OCI-LY7 (cell line): ENCODE measurements around the gene ZNF335. TPM values are rescaled to one million over a fixed set of nuclear protein-coding genes. Genes with fewer than 3 reads are reported as not detected.

Experiments
- BruUV-seq: library from RNA; stranded (reverse); fragments of 400-500 nt; replicated peaks from 2 replicates; lab custom pipeline; 2021; lab: Mats Ljungman, UMichigan
- CTCF ChIA-PET: fragments of 300-600 bp; sonication (Branson Sonifier 250); formaldehyde crosslinking; loops from one replicate; lab custom pipeline; 2022; ENCODE audit warnings: antibody characterized with exemption; ENCODE audit not compliant: unreplicated experiment; lab: Charles Lee
- POLR2A ChIA-PET: fragments of 300-600 bp; sonication (Branson Sonifier 250); formaldehyde crosslinking; loops from one replicate; lab custom pipeline; 2022; ENCODE audit warnings: antibody characterized with exemption; lab: Charles Lee
- DNase-seq: peaks from one replicate; pipeline ENCODE4 v3.0.0-alpha.2; 2015; ENCODE audit warnings: low spot score
- H2AFZ ChIP-seq: fragments of 200-600 bp; sonication (generic), shearing (Covaris generic); 2 replicates; pipeline ENCODE4 v1.6.1; 2014; ENCODE audit warnings: mild to moderate bottlenecking, antibody characterized with exemption, low read length, moderate library complexity
- H3K27ac ChIP-seq: fragments of 200-600 bp; sonication (generic); 2 replicates; pipeline ENCODE4 v1.5.1; 2014; ENCODE audit warnings: mixed run types, low read depth, mild to moderate bottlenecking, moderate library complexity, low read length, inconsistent platforms; ENCODE audit not compliant: poor library complexity, severe bottlenecking
- H3K36me3 ChIP-seq: fragments of 200-600 bp; sonication (generic); 2 replicates; pipeline ENCODE4 v1.6.1; 2014; ENCODE audit warnings: mild to moderate bottlenecking, antibody characterized with exemption, low read length, moderate library complexity, mixed read lengths; ENCODE audit not compliant: insufficient read depth
- H3K4me1 ChIP-seq: fragments of 200-600 bp; sonication (generic); 2 replicates; pipeline ENCODE4 v1.5.1; 2014; ENCODE audit warnings: mild to moderate bottlenecking, low read length; ENCODE audit not compliant: insufficient read depth, poor library complexity, severe bottlenecking
- H3K4me2 ChIP-seq: fragments of 200-600 bp; sonication (generic); 2 replicates; pipeline ENCODE4 v1.6.1; 2014; ENCODE audit warnings: mild to moderate bottlenecking, low read length
- H3K4me3 ChIP-seq: fragments of 200-600 bp; sonication (generic); 2 replicates; pipeline ENCODE4 v1.5.1; 2014; ENCODE audit warnings: mild to moderate bottlenecking, low read depth, low read length; ENCODE audit not compliant: poor library complexity, severe bottlenecking
- H3K79me2 ChIP-seq: fragments of 200-600 bp; sonication (generic); 2 replicates; pipeline ENCODE4 v1.6.1; 2016; ENCODE audit warnings: low read depth, mild to moderate bottlenecking, low read length, moderate library complexity, mixed read lengths; ENCODE audit not compliant: insufficient read depth
- H3K9me2 ChIP-seq: fragments of 200-600 bp; sonication (generic); 2 replicates; pipeline ENCODE4 v1.6.1; 2016; ENCODE audit warnings: mild to moderate bottlenecking, low read length, mixed read lengths; ENCODE audit not compliant: insufficient read depth
- H3K9me3 ChIP-seq: fragments of 200-600 bp; sonication (generic); 2 replicates; pipeline ENCODE4 v1.6.1; 2014; ENCODE audit warnings: mild to moderate bottlenecking, mixed run types, low read length, mixed read lengths
- H4K20me1 ChIP-seq: fragments of 200-600 bp; sonication (generic); 2 replicates; pipeline ENCODE4 v1.6.1; 2014; ENCODE audit warnings: mild to moderate bottlenecking, antibody characterized with exemption, low read length, moderate library complexity, mixed read lengths; ENCODE audit not compliant: insufficient read depth
- EZH2phosphoT487 ChIP-seq: fragments of 200-600 bp; sonication (generic); IDR thresholded peaks from 2 replicates; pipeline ENCODE4 v1.6.1; 2018; ENCODE audit warnings: low read depth, borderline replicate concordance, mild to moderate bottlenecking, mixed run types, antibody characterized with exemption, low read length, moderate library complexity, mixed read lengths
- intact Hi-C: fragments of 100-400 bp; cut with micrococcal nuclease; formaldehyde crosslinking; loops from one replicate; pipeline ENCODE4 v1.10.0; 2022; ENCODE audit not compliant: unreplicated experiment
- total RNA-seq, 2 experiments: library from RNA; depleted of rRNA in 1 of 2; stranded (reverse); fragments of >200 nt in 1 of 2; shearing (Covaris generic) in 1 of 2; gene quantifications; 2 replicates each; pipeline ENCODE4 v1.2.3, GENCODE V29; 2014 to 2022
- TF ChIP-seq, protein P1 (sequence below): fragments of 200-600 bp; sonication (generic); conservative IDR thresholded peaks from 2 replicates; pipeline ENCODE4 v1.5.1; 2014; ENCODE audit warnings: mild to moderate bottlenecking, antibody characterized with exemption, low read length, moderate library complexity, mixed read lengths

ZNF335 gene
- total RNA-seq, 2 experiments from 2014 or later, result 21.0 to 28.4 TPM

GRCh38 chr20:45927071-45927878, 44.7 kb downstream of the ZNF335 start:
- TF ChIP-seq EZH2phosphoT487, result no peak
- TF ChIP-seq, protein P1, sequence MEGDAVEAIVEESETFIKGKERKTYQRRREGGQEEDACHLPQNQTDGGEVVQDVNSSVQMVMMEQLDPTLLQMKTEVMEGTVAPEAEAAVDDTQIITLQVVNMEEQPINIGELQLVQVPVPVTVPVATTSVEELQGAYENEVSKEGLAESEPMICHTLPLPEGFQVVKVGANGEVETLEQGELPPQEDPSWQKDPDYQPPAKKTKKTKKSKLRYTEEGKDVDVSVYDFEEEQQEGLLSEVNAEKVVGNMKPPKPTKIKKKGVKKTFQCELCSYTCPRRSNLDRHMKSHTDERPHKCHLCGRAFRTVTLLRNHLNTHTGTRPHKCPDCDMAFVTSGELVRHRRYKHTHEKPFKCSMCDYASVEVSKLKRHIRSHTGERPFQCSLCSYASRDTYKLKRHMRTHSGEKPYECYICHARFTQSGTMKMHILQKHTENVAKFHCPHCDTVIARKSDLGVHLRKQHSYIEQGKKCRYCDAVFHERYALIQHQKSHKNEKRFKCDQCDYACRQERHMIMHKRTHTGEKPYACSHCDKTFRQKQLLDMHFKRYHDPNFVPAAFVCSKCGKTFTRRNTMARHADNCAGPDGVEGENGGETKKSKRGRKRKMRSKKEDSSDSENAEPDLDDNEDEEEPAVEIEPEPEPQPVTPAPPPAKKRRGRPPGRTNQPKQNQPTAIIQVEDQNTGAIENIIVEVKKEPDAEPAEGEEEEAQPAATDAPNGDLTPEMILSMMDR, result no peak
- ChIA-PET POLR2A (interaction anchor here (0.9 to 1.4 kb wide), 2 partner anchors 9 to 26 kb away, joined by 3 to 5 read pairs; no protein-coding TSS in a partner anchor), CTCF (no interaction called here)
- H3K9me3 ChIP-seq, result no peaks in the 10 kb centered on the region
- H4K20me1 ChIP-seq, result no peaks in the 10 kb centered on the region
- H3K4me1 ChIP-seq, result no peaks in the 10 kb centered on the region
- no peaks in the 10 kb centered on the region for H3K79me2 ChIP-seq
- H3K36me3 ChIP-seq, result no peaks in the 10 kb centered on the region
- no peak overlapping the region for H2AFZ ChIP-seq
- no TSS peak for BruUV-seq
- intact Hi-C loops, result no loop called here
- H3K4me2 ChIP-seq, result no peak overlapping the region
- H3K27ac ChIP-seq, result no peak overlapping the region
- H3K4me3 ChIP-seq, result no peak overlapping the region
- no peak for DNase-seq
- no peaks in the 10 kb centered on the region for H3K9me2 ChIP-seq

GRCh38 chr20:45926731-45927070, 45.3 kb downstream of the ZNF335 start:
- no TSS peak for BruUV-seq
- H3K79me2 ChIP-seq, result no peaks in the 10 kb centered on the region
- no peak overlapping the region for H3K4me2 ChIP-seq
- TF ChIP-seq EZH2phosphoT487, result no peak
- TF ChIP-seq, protein P1, result no peak
- CTCF ChIA-PET, result no interaction called here
- POLR2A ChIA-PET, result interaction anchor here (1.4 kb wide), 1 partner anchor 25 kb away, joined by 3 read pairs; no protein-coding TSS in a partner anchor
- intact Hi-C loops, result no loop called here
- no peak for DNase-seq
- no peak overlapping the region for H2AFZ ChIP-seq
- H3K36me3 ChIP-seq, result no peaks in the 10 kb centered on the region
- no peaks in the 10 kb centered on the region for H3K9me3 ChIP-seq
- H3K27ac ChIP-seq, result no peak overlapping the region
- H3K4me3 ChIP-seq, result no peak overlapping the region
- H3K9me2 ChIP-seq, result no peaks in the 10 kb centered on the region
- H4K20me1 ChIP-seq, result no peaks in the 10 kb centered on the region
- H3K4me1 ChIP-seq, result no peaks in the 10 kb centered on the region
